Activated T-cell treated with anti-CD3 and anti-CD28 coated beads, Interleukin-2, amount 50 U/mL, for 72 hours (primary cell): ENCODE results near the gene SLC6A6. TPM values are rescaled to one million over a fixed set of nuclear protein-coding genes. Genes with fewer than 3 reads are reported as not detected.

Source experiments
- ATAC-seq, 2 donors: fragments of 150-1000 bp; cut with Tn5 transposase; replicated peaks in 1 of 2; 2 replicates each; pipeline ENCODE4 v1.10.0; 2021; ENCODE audit warnings: moderate library complexity in 2 of 2, mild to moderate bottlenecking in 1 of 2
- DNase-seq, 2 donors: peaks; one replicate each; pipeline ENCODE4 v3.0.0; 2021 to 2022; ENCODE audit warnings: mixed read lengths in 1 of 2
- H3K27ac Mint-ChIP-seq: one replicate; pipeline ENCODE4 v1.8.0; 2022; ENCODE audit warnings: mild to moderate bottlenecking, moderate library complexity, mixed read lengths
- H3K27me3 Mint-ChIP-seq: one replicate; pipeline ENCODE4 v1.8.0; 2022; ENCODE audit warnings: low read depth, mixed read lengths
- H3K36me3 Mint-ChIP-seq, 2 donors: one replicate each; pipeline ENCODE4 v1.8.0; 2022; ENCODE audit warnings: mixed read lengths in 2 of 2, mild to moderate bottlenecking in 1 of 2; ENCODE audit not compliant: insufficient read depth in 2 of 2
- H3K4me1 Mint-ChIP-seq: one replicate; pipeline ENCODE4 v1.8.0; 2022; ENCODE audit warnings: low read depth, mixed read lengths
- H3K4me3 Mint-ChIP-seq, 2 donors: one replicate each; pipeline ENCODE4 v1.8.0; 2022; ENCODE audit warnings: mild to moderate bottlenecking in 2 of 2, mixed read lengths in 2 of 2, moderate library complexity in 2 of 2
- H3K9me3 Mint-ChIP-seq, 2 donors: one replicate each; pipeline ENCODE4 v1.8.0; 2022; ENCODE audit warnings: mixed read lengths in 2 of 2
- total RNA-seq, 2 donors: library from RNA; stranded (reverse); gene quantifications; one replicate each; pipeline ENCODE4 v1.2.3, GENCODE V29; 2022

Gene SLC6A6
- total RNA-seq, 2 donors from 2014 or later: 35.4 to 39.2 TPM

GRCh38 chr3:14472471-14473351 lies 70.3 kb downstream of the SLC6A6 start:
- peak; percentile 41 to 78 for ATAC-seq
- Mint-ChIP-seq H3K9me3 (no peaks in the 10 kb centered on the region), H3K4me3 (no peak overlapping the region), H3K27ac (no peak overlapping the region), H3K36me3 (peaks cover 0 to 8% of the 10 kb centered on the region in 2 donors), H3K27me3 (no peaks in the 10 kb centered on the region), H3K4me1 (peaks cover 5% of the 10 kb centered on the region)
- peak; percentile 16 to 35 for DNase-seq

GRCh38 chr3:14473411-14473891 lies 71.0 kb downstream of the SLC6A6 start:
- H3K4me1 Mint-ChIP-seq: peaks cover 5% of the 10 kb centered on the region
- no peaks in the 10 kb centered on the region for H3K9me3 Mint-ChIP-seq
- ATAC-seq: no peak
- no peak overlapping the region for H3K27ac Mint-ChIP-seq
- DNase-seq: no peak
- H3K27me3 Mint-ChIP-seq: no peaks in the 10 kb centered on the region
- no peak overlapping the region for H3K4me3 Mint-ChIP-seq
- peaks cover 0 to 8% of the 10 kb centered on the region in 2 donors for H3K36me3 Mint-ChIP-seq

GRCh38 chr3:14474363-14475081 lies 72.1 kb downstream of the SLC6A6 start:
- Mint-ChIP-seq H3K36me3 (peaks cover 0 to 8% of the 10 kb centered on the region in 2 donors), H3K27ac (no peak overlapping the region)

GRCh38 chr3:14475621-14476020 lies 73.2 kb downstream of the SLC6A6 start:
- H3K27me3 Mint-ChIP-seq: no peaks in the 10 kb centered on the region
- H3K9me3 Mint-ChIP-seq: no peaks in the 10 kb centered on the region
- no peak overlapping the region for H3K4me3 Mint-ChIP-seq
- H3K4me1 Mint-ChIP-seq: peaks cover 5% of the 10 kb centered on the region
- ATAC-seq (no peak), DNase-seq (no peak)
- peaks cover 0 to 8% of the 10 kb centered on the region in 2 donors for H3K36me3 Mint-ChIP-seq
- H3K27ac Mint-ChIP-seq: no peak overlapping the region

More at GRCh38 chr3:14474363-14475081, 72.1 kb downstream of the SLC6A6 start:
- Mint-ChIP-seq H3K27me3 (no peaks in the 10 kb centered on the region), H3K9me3 (no peaks in the 10 kb centered on the region), H3K4me1 (peaks cover 5% of the 10 kb centered on the region), H3K4me3 (no peak overlapping the region)
- DNase-seq: no peak
- ATAC-seq: no peak

GRCh38 chr3:14476583-14477265 lies 74.3 kb downstream of the SLC6A6 start:
- Mint-ChIP-seq H3K4me3 (no peak overlapping the region), H3K4me1 (peaks cover 5% of the 10 kb centered on the region), H3K27me3 (no peaks in the 10 kb centered on the region), H3K9me3 (no peaks in the 10 kb centered on the region), H3K36me3 (peaks cover 0 to 5% of the 10 kb centered on the region in 2 donors), H3K27ac (no peak overlapping the region)
- DNase-seq (no peak), ATAC-seq (no peak)

- DNase-seq: no peak
- ATAC-seq: no peak
- H3K9me3 Mint-ChIP-seq: no peaks in the 10 kb centered on the region
- no peak overlapping the region for H3K4me3 Mint-ChIP-seq
- peaks cover 0 to 2% of the 10 kb centered on the region in 2 donors for H3K36me3 Mint-ChIP-seq
- no peak overlapping the region for H3K27ac Mint-ChIP-seq
- no peaks in the 10 kb centered on the region for H3K4me1 Mint-ChIP-seq
- H3K27me3 Mint-ChIP-seq: no peaks in the 10 kb centered on the region
Observed at GRCh38 chr3:14477311-14477935, 75.0 kb downstream of the SLC6A6 start.

GRCh38 chr3:14478956-14479550 lies 76.6 kb downstream of the SLC6A6 start:
- Mint-ChIP-seq H3K9me3 (no peaks in the 10 kb centered on the region), H3K4me3 (no peak overlapping the region), H3K27ac (no peak overlapping the region), H3K27me3 (no peaks in the 10 kb centered on the region), H3K4me1 (no peaks in the 10 kb centered on the region), H3K36me3 (peaks cover 0 to 1% of the 10 kb centered on the region in 2 donors)
- DNase-seq: no peak
- no peak for ATAC-seq

GRCh38 chr3:14479591-14479990 lies 77.2 kb downstream of the SLC6A6 start:
- Mint-ChIP-seq H3K27me3 (no peaks in the 10 kb centered on the region), H3K4me1 (no peaks in the 10 kb centered on the region), H3K36me3 (peaks cover 0 to 1% of the 10 kb centered on the region in 2 donors), H3K27ac (no peak overlapping the region), H3K4me3 (no peak overlapping the region), H3K9me3 (no peaks in the 10 kb centered on the region)
- ATAC-seq (no peak), DNase-seq (no peak)

- DNase-seq (no peak), ATAC-seq (no peak)
- no peaks in the 10 kb centered on the region for H3K27me3 Mint-ChIP-seq
- no peak overlapping the region for H3K27ac Mint-ChIP-seq
- H3K36me3 Mint-ChIP-seq: peaks cover 0 to 6% of the 10 kb centered on the region in 2 donors
- H3K4me1 Mint-ChIP-seq: peaks cover 3% of the 10 kb centered on the region
- H3K4me3 Mint-ChIP-seq: no peak overlapping the region
- H3K9me3 Mint-ChIP-seq: no peaks in the 10 kb centered on the region
Observed at GRCh38 chr3:14480207-14481017, 78.0 kb downstream of the SLC6A6 start.

GRCh38 chr3:14481018-14481645 lies 78.7 kb downstream of the SLC6A6 start:
- no peak for ATAC-seq
- peaks cover 0 to 6% of the 10 kb centered on the region in 2 donors for H3K36me3 Mint-ChIP-seq
- DNase-seq: no peak

GRCh38 chr3:14481646-14482036 lies 79.2 kb downstream of the SLC6A6 start:
- no peaks in the 10 kb centered on the region for H3K27me3 Mint-ChIP-seq
- DNase-seq (no peak), ATAC-seq (no peak)
- no peak overlapping the region for H3K4me3 Mint-ChIP-seq
- peaks cover 0 to 6% of the 10 kb centered on the region in 2 donors for H3K36me3 Mint-ChIP-seq
- H3K4me1 Mint-ChIP-seq: peaks cover 4% of the 10 kb centered on the region
- no peak overlapping the region for H3K27ac Mint-ChIP-seq
- H3K9me3 Mint-ChIP-seq: no peaks in the 10 kb centered on the region

More at GRCh38 chr3:14481018-14481645, 78.7 kb downstream of the SLC6A6 start:
- no peak overlapping the region for H3K4me3 Mint-ChIP-seq
- H3K4me1 Mint-ChIP-seq: peaks cover 4% of the 10 kb centered on the region
- no peaks in the 10 kb centered on the region for H3K9me3 Mint-ChIP-seq
- H3K27ac Mint-ChIP-seq: no peak overlapping the region
- no peaks in the 10 kb centered on the region for H3K27me3 Mint-ChIP-seq
